ENCODE results near the gene SEPHS2.

SEPHS2 gene

GRCh38 chr16:30395155-30395991, 50.3 kb downstream of the SEPHS2 start, which contains the start of gene ZNF48 (continued):
- TF ChIP-seq ZFP37 (tag by site-specific recombination; IDR thresholded peaks at IDR 0.05) (no peak), FEZF1 (tag by site-specific recombination; IDR thresholded peaks at IDR 0.05) (0 out of 2 replicates have a peak, but pooled peaks have one; percentile 20), ZNF548 (tag by site-specific recombination; IDR thresholded peaks at IDR 0.05) (no peak), ZNF791 (tag by site-specific recombination; IDR thresholded peaks at IDR 0.05) (no peak), ZNF645 (tag by site-specific recombination; IDR thresholded peaks at IDR 0.05) (no peak), ZNF473 (tag by site-specific recombination; IDR thresholded peaks at IDR 0.05) (no peak), ZNF629 (tag by site-specific recombination; IDR thresholded peaks at IDR 0.05) (peak; percentile 70), ZNF585B (tag by site-specific recombination; IDR thresholded peaks at IDR 0.05) (no peak), SCRT1 (tag by site-specific recombination; IDR thresholded peaks at IDR 0.05; ENCODE audit: borderline replicate concordance) (no peak), MZF1 (tag by site-specific recombination; IDR thresholded peaks at IDR 0.05; ENCODE audit: borderline replicate concordance) (no peak), GLI2 (tag by site-specific recombination; IDR thresholded peaks at IDR 0.05; ENCODE audit: borderline replicate concordance, low read depth) (no peak), ZNF76 (tag by site-specific recombination; IDR thresholded peaks at IDR 0.05; ENCODE audit: borderline replicate concordance, low read depth) (peak; percentile 84), HOXD13 (CRISPR knock-in tag; IDR thresholded peaks at IDR 0.05; ENCODE audit: borderline replicate concordance) (peak; percentile 9; the same call in 1 of the 2 replicates), ZNF501 (tag by site-specific recombination; IDR thresholded peaks at IDR 0.05) (no peak; the same call in none of the 2 replicates), REST (tag by site-specific recombination; IDR thresholded peaks at IDR 0.05) (no peak), ELK4 (IDR thresholded peaks at IDR 0.05; ENCODE audit: borderline replicate concordance, low read depth, low read length) (peak; percentile 71; the same call in 1 of the 2 replicates), ZNF354C (tag by site-specific recombination; IDR thresholded peaks at IDR 0.05; ENCODE audit: borderline replicate concordance, low read depth) (no peak), ZBTB20 (tag by site-specific recombination; IDR thresholded peaks at IDR 0.05) (peak; percentile 70; the same call in 1 of the 2 replicates), ZNF132 (tag by site-specific recombination; IDR thresholded peaks at IDR 0.05; ENCODE audit: borderline replicate concordance) (no peak), IKZF3 (tag by site-specific recombination; IDR thresholded peaks at IDR 0.05) (peak; percentile 95)
- TF ChIP-seq, protein P1, sequence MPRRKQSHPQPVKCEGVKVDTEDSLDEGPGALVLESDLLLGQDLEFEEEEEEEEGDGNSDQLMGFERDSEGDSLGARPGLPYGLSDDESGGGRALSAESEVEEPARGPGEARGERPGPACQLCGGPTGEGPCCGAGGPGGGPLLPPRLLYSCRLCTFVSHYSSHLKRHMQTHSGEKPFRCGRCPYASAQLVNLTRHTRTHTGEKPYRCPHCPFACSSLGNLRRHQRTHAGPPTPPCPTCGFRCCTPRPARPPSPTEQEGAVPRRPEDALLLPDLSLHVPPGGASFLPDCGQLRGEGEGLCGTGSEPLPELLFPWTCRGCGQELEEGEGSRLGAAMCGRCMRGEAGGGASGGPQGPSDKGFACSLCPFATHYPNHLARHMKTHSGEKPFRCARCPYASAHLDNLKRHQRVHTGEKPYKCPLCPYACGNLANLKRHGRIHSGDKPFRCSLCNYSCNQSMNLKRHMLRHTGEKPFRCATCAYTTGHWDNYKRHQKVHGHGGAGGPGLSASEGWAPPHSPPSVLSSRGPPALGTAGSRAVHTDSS (tag by site-specific recombination; IDR thresholded peaks at IDR 0.05) = no peak
- TF ChIP-seq, protein P2, sequence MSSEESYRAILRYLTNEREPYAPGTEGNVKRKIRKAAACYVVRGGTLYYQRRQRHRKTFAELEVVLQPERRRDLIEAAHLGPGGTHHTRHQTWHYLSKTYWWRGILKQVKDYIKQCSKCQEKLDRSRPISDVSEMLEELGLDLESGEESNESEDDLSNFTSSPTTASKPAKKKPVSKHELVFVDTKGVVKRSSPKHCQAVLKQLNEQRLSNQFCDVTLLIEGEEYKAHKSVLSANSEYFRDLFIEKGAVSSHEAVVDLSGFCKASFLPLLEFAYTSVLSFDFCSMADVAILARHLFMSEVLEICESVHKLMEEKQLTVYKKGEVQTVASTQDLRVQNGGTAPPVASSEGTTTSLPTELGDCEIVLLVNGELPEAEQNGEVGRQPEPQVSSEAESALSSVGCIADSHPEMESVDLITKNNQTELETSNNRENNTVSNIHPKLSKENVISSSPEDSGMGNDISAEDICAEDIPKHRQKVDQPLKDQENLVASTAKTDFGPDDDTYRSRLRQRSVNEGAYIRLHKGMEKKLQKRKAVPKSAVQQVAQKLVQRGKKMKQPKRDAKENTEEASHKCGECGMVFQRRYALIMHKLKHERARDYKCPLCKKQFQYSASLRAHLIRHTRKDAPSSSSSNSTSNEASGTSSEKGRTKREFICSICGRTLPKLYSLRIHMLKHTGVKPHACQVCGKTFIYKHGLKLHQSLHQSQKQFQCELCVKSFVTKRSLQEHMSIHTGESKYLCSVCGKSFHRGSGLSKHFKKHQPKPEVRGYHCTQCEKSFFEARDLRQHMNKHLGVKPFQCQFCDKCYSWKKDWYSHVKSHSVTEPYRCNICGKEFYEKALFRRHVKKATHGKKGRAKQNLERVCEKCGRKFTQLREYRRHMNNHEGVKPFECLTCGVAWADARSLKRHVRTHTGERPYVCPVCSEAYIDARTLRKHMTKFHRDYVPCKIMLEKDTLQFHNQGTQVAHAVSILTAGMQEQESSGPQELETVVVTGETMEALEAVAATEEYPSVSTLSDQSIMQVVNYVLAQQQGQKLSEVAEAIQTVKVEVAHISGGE (tag by site-specific recombination; conservative IDR thresholded peaks at IDR 0.05; ENCODE audit: low read depth) = peak; percentile 89
- TF ChIP-seq, protein P3, sequence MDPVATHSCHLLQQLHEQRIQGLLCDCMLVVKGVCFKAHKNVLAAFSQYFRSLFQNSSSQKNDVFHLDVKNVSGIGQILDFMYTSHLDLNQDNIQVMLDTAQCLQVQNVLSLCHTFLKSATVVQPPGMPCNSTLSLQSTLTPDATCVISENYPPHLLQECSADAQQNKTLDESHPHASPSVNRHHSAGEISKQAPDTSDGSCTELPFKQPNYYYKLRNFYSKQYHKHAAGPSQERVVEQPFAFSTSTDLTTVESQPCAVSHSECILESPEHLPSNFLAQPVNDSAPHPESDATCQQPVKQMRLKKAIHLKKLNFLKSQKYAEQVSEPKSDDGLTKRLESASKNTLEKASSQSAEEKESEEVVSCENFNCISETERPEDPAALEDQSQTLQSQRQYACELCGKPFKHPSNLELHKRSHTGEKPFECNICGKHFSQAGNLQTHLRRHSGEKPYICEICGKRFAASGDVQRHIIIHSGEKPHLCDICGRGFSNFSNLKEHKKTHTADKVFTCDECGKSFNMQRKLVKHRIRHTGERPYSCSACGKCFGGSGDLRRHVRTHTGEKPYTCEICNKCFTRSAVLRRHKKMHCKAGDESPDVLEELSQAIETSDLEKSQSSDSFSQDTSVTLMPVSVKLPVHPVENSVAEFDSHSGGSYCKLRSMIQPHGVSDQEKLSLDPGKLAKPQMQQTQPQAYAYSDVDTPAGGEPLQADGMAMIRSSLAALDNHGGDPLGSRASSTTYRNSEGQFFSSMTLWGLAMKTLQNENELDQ (tag by site-specific recombination; IDR thresholded peaks at IDR 0.05; ENCODE audit: low read depth) = no peak
- TF ChIP-seq, protein P4, sequence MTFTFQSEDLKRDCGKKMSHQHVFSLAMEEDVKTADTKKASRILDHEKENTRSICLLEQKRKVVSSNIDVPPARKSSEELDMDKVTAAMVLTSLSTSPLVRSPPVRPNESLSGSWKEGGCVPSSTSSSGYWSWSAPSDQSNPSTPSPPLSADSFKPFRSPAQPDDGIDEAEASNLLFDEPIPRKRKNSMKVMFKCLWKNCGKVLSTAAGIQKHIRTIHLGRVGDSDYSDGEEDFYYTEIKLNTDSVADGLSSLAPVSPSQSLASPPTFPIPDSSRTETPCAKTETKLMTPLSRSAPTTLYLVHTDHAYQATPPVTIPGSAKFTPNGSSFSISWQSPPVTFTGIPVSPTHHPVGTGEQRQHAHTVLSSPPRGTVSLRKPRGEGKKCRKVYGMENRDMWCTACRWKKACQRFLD (tag by site-specific recombination; IDR thresholded peaks at IDR 0.05) = no peak

All from HEK293 (cell line).